22Rv1 (cell line): ENCODE measurements around the gene AACS.
A peak's percentile ranks its signal among the peaks of the same experiment; 100 is the strongest.

ENCODE experiments used
- ZFX ChIP-seq: fragments of 450-650 bp; IDR thresholded peaks from 2 replicates; pipeline ENCODE4 v1.6.1; 2017; ENCODE audit warnings: antibody characterized with exemption, borderline replicate concordance
- TF ChIP-seq, protein P1 (sequence below): fragments of 450-650 bp; IDR thresholded peaks from 2 replicates; pipeline ENCODE4 v1.5.1; 2017; ENCODE audit warnings: mild to moderate bottlenecking

DNA sequence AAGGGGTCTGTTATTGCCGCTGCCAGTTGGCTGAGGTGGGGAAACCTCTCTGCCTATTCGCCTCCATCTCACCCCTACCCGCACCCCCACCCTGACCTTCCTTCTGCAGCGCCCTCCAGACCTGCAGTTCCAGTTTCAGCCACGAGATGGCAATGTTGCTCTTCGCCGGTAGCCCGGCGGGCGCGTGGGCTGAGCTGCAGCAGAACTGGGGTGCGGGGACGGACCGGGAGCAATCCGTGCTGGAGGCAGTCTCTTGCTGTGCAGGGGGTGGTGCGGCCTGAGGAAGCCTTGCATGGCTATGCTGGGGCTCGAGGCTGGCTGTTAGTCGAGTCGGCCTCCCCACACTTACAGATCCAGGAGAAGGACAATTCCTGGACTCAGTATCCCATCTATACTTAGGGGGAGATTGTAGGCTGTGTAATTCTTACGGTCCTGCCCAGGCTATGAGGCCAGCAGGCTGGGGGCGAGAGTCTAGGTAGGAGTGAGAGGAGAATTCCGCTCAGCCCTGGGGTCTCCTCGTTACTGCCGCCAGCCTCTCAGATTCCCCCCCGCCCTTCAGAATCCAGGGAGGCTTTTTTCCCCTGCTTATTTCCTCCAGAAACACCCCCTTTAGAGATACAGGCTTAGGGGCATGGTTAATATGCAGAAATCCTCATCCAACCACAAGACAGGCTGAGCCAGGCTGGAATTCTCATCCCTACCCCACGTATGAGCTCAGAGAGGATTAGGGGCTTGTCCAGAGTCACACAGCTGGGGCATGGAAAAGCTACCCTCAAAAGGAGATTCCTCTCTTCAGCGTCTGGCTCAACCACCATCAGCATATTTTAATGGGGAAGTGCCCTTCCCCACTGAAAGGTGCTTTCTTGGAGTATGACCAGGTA lies 118.2 kb downstream of the AACS start:
- TF ChIP-seq, protein P1, sequence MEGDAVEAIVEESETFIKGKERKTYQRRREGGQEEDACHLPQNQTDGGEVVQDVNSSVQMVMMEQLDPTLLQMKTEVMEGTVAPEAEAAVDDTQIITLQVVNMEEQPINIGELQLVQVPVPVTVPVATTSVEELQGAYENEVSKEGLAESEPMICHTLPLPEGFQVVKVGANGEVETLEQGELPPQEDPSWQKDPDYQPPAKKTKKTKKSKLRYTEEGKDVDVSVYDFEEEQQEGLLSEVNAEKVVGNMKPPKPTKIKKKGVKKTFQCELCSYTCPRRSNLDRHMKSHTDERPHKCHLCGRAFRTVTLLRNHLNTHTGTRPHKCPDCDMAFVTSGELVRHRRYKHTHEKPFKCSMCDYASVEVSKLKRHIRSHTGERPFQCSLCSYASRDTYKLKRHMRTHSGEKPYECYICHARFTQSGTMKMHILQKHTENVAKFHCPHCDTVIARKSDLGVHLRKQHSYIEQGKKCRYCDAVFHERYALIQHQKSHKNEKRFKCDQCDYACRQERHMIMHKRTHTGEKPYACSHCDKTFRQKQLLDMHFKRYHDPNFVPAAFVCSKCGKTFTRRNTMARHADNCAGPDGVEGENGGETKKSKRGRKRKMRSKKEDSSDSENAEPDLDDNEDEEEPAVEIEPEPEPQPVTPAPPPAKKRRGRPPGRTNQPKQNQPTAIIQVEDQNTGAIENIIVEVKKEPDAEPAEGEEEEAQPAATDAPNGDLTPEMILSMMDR = peak; percentile 100
- TF ChIP-seq ZFX = no peak
